Ureter (tissue), 1 donor: Measurements from ENCODE around the gene GRM7. TPM values are rescaled to one million over a fixed set of nuclear protein-coding genes. Genes with fewer than 3 reads are reported as not detected.

Source experiments
- DNase-seq: peaks from one replicate; pipeline ENCODE4 v3.0.0-alpha.2; 2020; ENCODE audit warnings: low spot score
- total RNA-seq: library from RNA; stranded (reverse); gene quantifications from one replicate; pipeline ENCODE4 v1.2.4, GENCODE V29; 2023
- donor health status: DM: yes; HTN: yes; CAD: no.

The GRM7 gene
- total RNA-seq, 1 donor from 2014 or later = 0.86 TPM

- no peak for DNase-seq
These were observed 111.0 kb downstream of the GRM7 start for GRCh38 chr3:6971933-6972332.

DNA sequence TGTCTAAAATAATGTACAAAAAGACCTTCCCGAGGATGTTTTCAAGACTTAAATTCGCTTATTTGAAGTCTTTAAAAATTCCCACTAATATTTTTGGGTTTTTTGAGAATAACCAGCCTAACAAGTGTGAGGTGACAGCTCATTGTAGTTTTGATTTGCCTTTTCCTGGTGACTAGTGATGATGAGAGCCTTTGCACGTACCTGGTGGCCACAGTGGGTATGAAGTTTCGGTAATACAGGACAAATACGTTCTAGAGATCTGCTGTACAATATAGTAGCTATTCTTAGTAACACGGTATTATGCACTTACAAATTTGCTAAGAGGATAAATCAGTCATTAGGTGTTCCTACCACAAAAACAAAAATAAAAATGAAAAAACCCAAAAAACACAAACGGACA lies 124.9 kb downstream of the GRM7 start:
- DNase-seq = no peak

DNA sequence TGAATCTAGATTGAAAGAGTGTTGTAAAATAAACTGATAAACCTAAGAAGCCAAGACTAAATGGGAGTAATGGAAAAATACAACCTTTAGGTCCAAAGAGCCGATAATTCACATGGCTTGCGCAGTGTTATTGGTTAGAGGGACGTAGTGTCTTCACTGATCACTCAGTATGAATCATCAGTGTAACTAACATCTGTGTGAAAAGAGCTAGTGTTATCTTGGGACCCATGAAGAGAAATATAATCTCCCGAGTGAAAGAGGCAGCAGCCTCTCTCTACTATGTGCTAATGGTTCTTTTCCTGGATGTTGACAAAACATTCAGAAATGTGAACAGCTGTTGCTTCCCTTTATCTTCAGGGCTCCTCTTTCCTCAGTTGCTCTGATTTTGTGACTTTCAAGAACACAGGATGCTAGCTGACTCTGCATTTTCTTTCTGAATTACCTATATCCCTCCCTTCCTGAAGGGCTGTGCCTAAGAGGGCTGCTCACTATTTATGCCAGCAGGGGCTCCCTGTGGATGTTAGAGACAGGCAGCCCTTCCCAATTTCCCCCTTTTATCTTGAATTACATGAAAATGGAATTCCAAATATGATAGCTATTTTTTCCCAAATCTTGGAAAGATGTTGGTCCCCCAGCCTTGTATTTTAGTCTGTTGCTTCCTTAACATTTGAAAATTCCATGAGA lies 128.8 kb downstream of the GRM7 start:
- DNase-seq = no peak

- DNase-seq = no peak
These were observed 133.3 kb downstream of the GRM7 start for GRCh38 chr3:6994081-6994668.

GRCh38 chr3:7000501-7000900 lies 139.6 kb downstream of the GRM7 start:
- no peak for DNase-seq

GRCh38 chr3:7001370-7001769 lies 140.5 kb downstream of the GRM7 start:
- no peak for DNase-seq

GRCh38 chr3:7015683-7016440 lies 154.9 kb downstream of the GRM7 start:
- DNase-seq = no peak

- no peak for DNase-seq
These were observed 164.8 kb downstream of the GRM7 start for GRCh38 chr3:7025581-7026300.

DNA sequence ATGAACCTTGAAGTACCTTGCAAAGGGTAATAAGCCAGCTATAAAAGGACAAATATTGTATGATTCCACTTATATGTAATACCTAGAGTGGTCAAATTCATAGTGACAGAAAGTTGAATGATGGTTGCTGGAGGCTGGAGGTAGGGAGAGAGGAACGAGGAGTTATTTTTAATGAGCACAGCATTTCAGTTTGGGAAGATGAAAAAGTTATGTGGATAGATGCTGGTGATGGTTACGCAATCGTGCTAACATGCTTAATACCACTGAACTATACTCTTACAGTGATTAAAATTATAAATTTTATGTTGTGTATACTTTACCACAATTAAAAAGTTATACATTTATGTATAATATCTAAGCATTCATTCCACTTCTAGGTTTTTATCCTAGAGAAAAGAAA lies 168.6 kb downstream of the GRM7 start:
- no peak for DNase-seq

- no peak for DNase-seq
These were observed 177.5 kb downstream of the GRM7 start for GRCh38 chr3:7038394-7038793.

DNA sequence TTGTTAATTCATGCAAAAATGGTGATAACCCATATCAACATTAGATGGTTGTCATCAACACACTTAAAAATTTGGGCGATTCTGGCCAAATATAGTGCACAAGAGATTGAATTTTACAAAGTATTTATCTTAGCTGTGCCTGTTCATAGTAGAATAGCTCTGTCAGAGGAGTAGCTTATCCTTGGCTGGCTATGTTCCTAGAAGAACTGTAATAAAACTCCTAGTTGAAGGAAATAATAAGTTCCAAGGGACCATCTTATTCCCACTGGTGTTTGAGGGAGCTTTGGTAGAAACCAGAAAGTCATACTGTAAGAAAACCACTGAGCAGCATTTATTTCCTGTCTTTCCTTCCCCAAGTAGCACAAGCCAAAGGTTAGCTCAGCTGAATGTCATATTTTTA lies 201.8 kb downstream of the GRM7 start:
- DNase-seq = no peak

- DNase-seq = no peak
These were observed 209.5 kb downstream of the GRM7 start for GRCh38 chr3:7070461-7070860.

DNA sequence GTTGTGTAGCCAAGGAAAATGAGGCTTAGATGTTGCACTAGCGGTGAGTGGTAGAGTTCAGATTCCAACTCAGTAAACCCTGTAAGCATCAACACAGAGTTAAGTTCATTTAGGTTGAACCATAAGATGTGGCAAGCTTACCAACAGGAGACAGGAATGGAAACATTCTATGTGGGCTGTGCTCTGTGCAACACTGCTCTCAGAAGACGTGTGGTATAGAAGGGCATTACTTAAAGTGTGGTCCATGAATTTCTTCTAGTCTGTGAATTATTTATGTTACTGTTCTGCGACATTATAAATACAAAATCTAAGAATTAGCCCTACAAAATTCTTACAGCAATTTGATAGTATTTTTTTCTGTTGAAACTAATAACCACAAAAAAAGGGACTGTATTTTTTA lies 213.3 kb downstream of the GRM7 start:
- DNase-seq = no peak

GRCh38 chr3:7075117-7075516 lies 214.2 kb downstream of the GRM7 start:
- DNase-seq = no peak

- no peak for DNase-seq
These were observed 215.0 kb downstream of the GRM7 start for GRCh38 chr3:7075901-7076300.

DNA sequence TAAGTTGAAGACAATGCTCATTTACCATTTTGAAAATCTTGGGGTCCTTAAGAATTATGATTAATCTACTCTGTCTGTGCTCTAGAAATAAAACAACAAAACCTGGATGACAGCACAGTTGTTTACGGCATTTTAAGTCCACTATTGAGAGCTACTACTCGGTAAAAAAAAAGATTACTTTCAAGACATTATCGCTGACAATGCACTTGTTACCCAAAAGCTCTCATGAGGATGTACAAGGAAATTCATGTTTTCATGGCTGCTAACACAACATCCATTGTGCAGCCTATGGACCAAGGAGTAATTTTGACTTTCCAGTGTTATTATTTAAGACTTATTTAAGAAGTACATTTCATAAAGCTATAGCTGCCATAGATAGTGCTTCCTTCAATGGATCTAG lies 221.3 kb downstream of the GRM7 start:
- DNase-seq = no peak

DNA sequence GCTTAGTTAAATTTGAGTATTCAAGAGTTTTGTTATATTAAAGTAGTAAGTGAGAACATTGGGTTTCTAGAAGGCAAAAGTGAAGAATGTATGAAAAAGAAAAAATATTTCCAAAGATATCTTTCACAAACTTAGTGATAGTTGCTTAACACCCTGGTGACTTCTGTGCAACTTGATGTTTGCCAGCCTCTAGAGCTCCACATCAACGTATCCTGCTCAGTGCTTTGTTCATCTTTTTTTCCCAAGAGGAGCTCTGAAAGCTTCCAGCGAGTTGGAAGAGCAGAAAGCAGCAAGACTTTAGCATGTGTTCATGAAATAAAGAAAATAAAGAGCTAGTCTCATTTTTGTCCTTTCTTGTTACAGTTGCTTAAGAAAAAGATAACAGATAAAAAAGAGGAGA lies 225.5 kb downstream of the GRM7 start:
- DNase-seq = no peak

GRCh38 chr3:7095116-7095515 lies 234.2 kb downstream of the GRM7 start:
- DNase-seq = no peak

DNA sequence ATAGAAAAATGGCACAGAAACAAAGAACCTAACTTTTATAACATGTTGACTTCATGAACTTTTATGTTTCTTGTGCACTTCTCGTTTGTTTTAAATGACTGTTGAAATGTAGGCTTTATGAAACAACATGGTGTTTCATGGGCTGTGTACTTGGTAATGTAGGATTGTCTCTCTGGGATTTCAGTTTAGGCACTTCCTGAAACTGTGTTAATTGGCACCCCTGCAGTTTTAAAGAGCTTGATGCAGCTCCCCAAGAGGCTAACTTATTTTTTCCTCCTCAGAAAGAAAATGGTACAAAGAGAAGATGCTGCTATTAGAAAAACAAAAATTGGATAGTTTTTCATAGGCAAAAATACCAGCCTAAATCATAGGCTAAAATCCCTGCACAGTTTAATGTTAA lies 239.2 kb downstream of the GRM7 start:
- no peak for DNase-seq

DNA sequence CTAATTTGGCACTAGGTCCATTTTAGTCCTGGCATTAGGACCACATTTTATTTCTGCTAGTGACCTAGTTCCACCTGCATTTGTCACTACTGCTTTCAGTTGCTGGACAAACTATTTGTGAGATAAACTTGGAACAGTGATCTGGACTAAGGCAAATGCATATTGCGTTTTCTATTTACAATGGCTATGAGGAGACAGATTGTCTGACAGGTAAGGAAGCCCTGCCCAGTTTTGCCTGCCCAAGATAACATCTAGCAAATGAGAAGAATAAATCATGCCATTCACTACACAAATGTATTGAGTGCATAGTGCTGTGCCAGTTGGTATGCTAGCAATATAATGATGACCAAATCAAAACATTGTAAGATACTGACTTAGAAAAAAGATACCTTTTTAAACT lies 245.7 kb downstream of the GRM7 start:
- no peak for DNase-seq

DNA sequence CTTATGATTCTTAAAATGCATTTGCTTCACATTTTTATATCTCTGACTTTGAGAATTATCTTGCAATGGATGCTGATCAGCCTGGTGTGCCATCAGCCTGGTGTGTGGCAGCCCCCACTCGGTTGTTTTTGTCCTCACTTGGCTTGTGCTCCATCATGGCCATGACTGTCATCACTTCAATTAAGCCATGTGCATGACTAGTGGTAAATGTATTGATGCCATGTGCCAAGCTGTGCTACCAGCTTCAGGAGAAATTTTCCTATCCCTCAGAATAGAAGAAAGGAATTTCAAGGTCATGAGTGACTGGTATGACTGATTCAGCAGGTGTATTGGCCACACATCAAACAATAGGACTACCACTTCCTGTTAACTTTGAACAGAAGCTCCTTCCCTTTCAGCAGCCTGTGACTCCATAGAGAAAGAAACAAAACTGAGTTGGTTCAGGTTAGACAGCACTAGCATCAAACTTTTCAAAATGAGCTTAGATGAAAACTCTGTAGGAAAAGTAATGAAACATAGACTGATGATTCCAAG lies 251.7 kb downstream of the GRM7 start:
- no peak for DNase-seq

DNA sequence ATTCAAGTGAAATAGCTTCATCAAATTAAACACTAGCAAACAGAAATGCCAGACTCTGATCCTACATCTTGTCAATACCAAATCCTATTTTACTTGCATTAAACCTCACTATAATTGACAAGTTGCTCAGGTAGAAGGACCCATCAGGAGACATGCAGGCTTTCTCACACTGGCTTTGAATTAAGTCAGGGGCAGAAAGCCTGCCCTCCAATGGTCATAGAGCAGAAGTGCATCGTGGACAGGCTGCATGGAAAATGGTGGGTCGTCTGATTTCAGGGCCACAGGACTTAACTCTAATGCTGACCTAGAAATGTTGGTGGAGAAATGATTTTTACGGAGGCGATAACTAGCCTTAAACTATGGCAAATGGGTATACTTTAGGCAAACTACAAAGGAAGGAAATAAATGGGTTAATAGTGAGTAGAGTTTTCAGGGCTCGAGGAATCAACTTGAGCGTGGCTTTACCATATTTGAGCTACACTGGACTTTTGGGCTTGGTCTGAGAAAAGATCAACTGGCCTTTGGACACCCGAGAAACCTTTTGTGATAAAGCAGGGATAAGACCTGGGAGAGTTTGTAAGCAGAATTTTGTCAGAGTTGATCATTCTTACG lies 283.9 kb downstream of the GRM7 start:
- DNase-seq = no peak
